NCI-H82 (cell line): ENCODE results near the gene MARK1.

ENCODE experiments used
- DNase-seq: peaks from one replicate; lab custom pipeline; 2025; lab: John Stamatoyannopoulos, UW

Gene MARK1

DNA sequence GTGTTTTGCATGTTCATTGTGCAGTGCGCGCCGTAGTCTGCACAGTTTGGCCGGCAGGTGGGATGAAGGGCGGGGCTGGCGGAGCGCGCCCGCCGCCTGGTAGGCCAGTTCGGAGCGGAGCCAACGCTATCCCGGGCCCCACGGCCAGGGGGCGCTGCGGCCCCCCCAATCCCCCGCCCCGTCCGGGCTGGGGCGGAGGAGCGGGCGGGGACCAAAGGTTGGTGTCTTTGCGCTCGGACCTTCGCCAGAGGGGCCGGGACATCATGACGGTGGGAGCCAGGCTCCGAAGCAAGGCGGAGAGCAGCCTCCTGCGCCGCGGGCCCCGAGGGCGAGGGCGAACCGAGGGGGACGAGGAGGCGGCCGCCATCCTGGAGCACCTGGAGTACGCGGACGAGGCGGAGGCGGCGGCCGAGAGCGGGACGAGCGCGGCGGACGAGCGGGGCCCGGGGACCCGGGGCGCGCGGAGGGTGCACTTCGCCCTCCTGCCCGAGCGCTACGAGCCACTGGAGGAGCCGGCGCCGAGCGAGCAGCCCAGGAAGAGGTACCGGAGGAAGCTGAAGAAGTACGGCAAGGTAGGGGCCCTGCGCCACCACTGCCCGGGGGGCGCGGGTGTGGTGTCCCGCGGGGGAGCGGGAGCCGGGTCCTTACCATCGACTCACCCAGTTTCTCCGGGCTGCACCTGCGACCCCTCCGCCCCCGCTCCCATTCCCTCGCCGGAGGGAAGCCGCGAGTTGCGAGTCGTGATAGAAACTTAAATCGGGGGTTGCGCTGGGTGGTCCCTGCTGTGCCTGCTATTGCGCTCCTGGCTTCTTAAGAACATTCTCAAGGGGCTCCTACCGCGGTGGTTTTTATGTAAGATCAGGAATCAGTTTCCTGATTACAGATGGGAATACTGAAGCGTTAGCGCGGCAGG, 162.5 kb downstream of the MARK1 start, which contains the start of gene C1orf115:
C1orf115 (plus strand) TSS at position 224 of the 913 bp plus-strand sequence; CDS start at position 264, 40 bp downstream.
- DNase-seq, result peak; percentile 89

GRCh38 chr1:220691053-220691684, 163.2 kb downstream of the MARK1 start:
- DNase-seq, result no peak

DNA sequence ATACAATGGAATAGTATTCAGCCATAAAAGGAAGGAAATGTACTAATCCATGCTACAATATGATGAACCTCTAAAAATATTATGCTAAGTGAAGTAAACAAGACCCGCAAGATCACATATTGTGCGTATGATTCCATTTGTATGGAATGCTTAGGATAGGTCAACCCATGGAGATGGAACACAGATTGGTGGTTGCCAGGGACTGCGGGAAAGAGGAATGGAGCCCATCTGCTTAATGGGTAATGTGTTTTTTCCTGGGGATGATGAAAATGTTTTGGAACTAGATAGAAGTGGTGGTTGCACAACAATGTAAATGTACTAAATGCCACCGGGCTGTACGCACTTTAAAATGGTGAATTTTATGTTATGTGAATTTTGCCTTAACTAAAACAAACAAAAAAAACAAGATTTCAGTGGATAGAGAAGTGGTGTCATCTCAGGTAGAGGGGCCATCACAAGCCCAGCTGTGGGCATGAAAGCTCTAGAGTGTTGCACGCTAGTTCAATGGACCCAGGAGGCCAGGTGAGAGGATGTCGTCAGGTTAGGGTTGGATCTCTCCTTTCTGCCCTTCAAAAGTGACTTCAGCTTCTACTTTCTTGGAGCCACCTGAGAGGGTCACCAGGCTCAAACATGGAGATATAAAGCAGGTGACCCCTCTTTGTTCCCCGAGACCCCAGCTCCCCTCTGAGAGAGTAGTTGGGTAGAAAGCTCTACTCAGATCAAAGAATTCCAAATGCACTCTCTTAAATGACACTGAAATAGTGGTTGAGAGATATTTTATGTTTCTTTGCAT, 164.7 kb downstream of the MARK1 start:
- no peak for DNase-seq

- no peak for DNase-seq
Measured at GRCh38 chr1:220694866-220695382, 167.0 kb downstream of the MARK1 start.

DNA sequence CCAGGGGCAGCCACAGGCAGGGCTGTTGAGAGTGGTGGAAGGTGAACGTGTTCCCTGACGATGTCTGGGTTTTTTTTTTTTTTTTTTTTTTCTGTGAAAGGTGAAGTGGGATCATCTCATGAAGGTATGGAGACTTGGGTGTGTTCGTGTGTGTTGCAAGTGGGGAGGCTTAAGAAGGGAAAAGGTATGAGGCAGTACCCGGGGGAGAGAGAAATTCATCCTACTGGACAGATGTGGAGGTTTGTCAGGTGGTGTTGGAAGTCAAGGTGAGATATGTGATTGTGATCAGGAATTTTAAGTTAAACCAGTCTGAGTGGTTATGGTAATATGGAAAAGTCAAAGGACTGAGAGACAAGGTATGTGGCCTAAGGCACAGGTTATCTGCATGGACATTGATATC, 167.5 kb downstream of the MARK1 start:
- DNase-seq, result no peak

DNA sequence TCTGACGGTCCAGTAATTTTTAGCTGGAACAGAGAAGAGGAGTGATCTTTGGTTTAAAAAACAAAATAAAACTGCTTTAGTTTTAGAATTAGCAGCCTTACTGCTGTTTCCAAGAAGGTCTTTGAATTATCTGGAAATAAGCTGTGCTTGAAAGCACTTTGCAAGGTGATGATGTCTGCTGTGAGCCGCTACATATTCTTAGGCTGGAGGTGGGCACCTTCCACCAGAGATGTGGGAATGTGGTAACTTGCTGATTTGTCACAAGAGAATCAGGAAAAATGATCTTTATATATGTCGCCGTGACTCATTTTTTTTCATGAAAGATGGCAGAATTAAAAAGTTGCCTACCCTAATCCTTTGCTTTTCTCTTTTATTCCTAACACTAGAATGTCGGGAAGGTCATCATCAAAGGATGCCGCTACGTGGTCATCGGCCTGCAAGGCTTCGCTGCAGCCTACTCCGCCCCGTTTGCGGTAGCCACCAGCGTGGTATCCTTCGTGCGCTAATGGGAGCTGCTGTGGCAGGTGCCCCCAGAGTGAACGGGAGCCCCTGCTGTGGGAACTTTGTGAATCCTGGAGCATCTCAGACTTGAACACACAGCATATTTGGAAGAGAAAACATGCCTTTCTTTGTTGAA, 168.4 kb downstream of the MARK1 start:
- no peak for DNase-seq

GRCh38 chr1:220696863-220697231, 168.9 kb downstream of the MARK1 start:
- DNase-seq, result no peak

GRCh38 chr1:220697326-220697725, 169.4 kb downstream of the MARK1 start:
- no peak for DNase-seq

GRCh38 chr1:220698607-220699016, 170.7 kb downstream of the MARK1 start:
- no peak for DNase-seq

DNA sequence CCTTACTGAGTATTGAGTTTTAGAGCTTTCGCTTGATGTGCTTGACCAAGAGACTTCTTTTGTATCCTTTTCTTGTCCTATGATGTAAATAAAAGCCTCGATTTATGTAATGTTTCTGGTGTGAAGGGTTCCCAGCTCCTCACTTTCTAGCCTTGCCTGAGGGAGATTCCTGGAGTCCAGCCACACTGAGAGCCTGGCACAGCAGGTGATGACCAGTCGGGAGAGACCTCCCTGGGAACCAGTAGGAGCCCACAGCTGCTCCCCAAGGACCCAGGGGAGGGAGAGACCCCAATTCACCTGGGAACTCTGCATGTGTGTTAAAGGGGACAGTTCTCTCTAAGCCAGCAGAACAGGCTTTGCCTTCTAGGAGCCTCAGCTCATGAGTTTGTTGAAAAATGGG, 171.1 kb downstream of the MARK1 start:
- DNase-seq, result no peak

GRCh38 chr1:220700556-220701179, 172.7 kb downstream of the MARK1 start:
- no peak for DNase-seq

GRCh38 chr1:220701974-220702373, 174.0 kb downstream of the MARK1 start:
- DNase-seq, result no peak

- peak; percentile 56 for DNase-seq
Measured at GRCh38 chr1:220702733-220703270, 174.9 kb downstream of the MARK1 start.

- no peak for DNase-seq
Measured at GRCh38 chr1:220703305-220703704, 175.4 kb downstream of the MARK1 start.

- no peak for DNase-seq
Measured at GRCh38 chr1:220705782-220706181, 177.8 kb downstream of the MARK1 start.

- no peak for DNase-seq
Measured at GRCh38 chr1:220706480-220706879, 178.5 kb downstream of the MARK1 start.

DNA sequence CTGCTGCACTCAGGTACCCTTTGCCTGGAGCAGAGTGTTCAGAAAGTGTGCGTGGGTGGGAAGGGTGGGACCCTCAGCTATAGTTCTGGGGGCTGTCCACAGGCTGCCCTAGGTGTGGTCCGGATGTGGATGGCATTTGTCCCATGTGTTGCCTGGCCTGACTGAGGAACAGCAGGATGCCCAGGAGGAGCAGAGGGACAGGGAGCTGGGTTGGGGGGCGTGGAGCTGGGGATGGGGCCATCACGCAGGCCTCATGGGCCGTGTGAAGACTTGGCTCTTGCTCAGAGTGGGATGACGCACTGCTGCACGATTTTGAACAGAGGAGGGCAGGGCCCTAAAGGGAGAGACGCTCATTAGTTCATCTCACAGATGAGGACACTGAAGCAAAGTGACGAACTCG, 179.2 kb downstream of the MARK1 start:
- no peak for DNase-seq

- DNase-seq, result no peak
Measured at GRCh38 chr1:220708244-220708643, 180.3 kb downstream of the MARK1 start.

- no peak for DNase-seq
Measured at GRCh38 chr1:220708936-220709801, 181.2 kb downstream of the MARK1 start.

DNA sequence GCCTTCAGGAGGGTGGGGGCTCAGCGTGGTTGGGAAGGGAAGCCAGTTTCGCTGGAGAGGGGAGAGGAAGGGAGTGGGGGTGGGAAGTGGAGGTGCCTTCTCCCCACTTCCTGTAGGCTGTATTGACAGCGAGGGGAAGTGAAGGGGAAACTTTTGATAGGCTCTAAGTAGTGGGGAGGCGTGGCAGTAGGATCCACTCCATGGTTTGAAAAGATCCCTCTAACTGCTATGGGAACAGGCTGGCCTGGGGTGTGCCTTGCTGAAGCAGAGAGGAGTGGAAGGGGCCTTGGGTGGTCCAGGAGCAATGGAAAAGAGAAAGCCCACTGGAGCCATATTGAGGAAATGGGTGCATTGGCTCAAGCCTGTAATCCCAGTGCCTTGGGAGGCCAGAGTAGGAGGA, 182.4 kb downstream of the MARK1 start:
- DNase-seq, result no peak
